Erythroblast (primary cell): Measurements from ENCODE around the gene CDH10.

Experiments
- GATA1 ChIP-seq: IDR thresholded peaks from 2 replicates; pipeline ENCODE4 v1.6.1; 2011; ENCODE audit warnings: low read depth, mild to moderate bottlenecking, control low read depth, low read length, moderate library complexity
- POLR2A ChIP-seq: IDR thresholded peaks from 2 replicates; pipeline ENCODE4 v1.6.1; 2011; ENCODE audit warnings: mild to moderate bottlenecking, low read length

DNA sequence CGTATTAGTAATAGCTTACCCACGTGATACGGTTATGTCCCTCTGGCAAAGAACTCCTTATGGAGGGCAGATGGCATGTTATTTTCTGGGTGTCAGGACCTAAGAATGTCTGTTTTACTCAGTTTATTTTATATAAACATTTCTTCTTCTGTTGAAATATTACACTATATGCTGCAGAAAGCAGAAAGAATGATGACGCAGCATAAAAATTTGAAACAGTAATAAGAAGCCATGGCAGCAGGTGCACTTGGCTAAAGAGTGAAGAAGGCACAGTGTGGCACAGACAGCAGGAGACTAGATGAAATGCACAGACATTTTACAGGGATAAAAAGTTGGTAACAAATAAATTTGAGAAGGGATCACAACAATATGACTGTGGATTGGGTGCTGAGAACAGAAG is 46.3 kb upstream of the CDH10 start:
- no peak for TF ChIP-seq POLR2A
- TF ChIP-seq GATA1, result no peak
